ENCODE data around the gene CCDC116.
"Not testable (repeated sequence)": the region's sequence is repeated elsewhere in the genome, so short reads cannot be mapped to it uniquely, and the experiment has no call there.

The CCDC116 gene

DNA sequence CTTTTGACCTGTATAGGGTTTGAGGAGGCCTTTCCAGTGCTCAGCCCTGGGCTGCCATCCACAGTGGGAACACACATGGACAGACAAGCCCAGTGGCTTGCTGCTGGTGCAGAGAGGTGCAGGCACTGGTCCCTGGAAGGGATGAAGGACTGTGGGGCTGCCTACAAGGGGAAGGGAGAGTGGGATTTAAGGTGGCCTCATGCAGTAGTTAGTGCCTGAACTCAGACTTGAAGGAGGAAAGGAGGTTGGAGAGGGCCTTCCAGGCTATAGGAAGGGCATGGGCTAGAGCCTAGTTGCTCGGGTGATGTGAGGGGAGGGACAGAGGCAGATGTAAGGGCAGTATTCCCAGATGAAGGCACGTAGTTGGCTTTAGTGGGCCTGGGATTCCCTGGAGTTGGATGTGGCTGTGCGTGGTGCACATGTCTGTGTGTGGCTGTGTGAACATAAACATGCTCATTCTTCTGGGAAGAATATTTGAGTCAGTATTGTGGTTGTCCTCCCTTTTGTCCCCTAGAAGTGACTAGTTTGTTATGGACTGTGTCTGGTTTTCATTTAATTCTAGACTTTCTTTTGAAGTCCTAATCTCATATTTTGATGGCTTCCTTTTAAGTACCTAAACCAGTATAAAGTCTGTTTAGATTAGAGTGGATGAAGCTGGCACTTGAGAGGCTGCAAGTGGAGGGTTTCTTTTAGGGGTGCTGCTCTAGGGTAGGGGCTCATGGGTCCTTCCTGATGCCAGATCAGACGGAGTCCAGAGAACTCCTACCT lies 21.2 kb upstream of the CCDC116 start:
- H3K4me3 ChIP-seq (replicated peaks; ENCODE audit: low read depth, low read length) = no peak overlapping the region
- no peak for DNase-seq (ENCODE audit: extremely low read depth, low read depth)
- TF ChIP-seq, protein P1, sequence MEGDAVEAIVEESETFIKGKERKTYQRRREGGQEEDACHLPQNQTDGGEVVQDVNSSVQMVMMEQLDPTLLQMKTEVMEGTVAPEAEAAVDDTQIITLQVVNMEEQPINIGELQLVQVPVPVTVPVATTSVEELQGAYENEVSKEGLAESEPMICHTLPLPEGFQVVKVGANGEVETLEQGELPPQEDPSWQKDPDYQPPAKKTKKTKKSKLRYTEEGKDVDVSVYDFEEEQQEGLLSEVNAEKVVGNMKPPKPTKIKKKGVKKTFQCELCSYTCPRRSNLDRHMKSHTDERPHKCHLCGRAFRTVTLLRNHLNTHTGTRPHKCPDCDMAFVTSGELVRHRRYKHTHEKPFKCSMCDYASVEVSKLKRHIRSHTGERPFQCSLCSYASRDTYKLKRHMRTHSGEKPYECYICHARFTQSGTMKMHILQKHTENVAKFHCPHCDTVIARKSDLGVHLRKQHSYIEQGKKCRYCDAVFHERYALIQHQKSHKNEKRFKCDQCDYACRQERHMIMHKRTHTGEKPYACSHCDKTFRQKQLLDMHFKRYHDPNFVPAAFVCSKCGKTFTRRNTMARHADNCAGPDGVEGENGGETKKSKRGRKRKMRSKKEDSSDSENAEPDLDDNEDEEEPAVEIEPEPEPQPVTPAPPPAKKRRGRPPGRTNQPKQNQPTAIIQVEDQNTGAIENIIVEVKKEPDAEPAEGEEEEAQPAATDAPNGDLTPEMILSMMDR (IDR thresholded peaks at IDR 0.05; ENCODE audit: low read depth, low read length, missing control alignments) = no peak

DNA sequence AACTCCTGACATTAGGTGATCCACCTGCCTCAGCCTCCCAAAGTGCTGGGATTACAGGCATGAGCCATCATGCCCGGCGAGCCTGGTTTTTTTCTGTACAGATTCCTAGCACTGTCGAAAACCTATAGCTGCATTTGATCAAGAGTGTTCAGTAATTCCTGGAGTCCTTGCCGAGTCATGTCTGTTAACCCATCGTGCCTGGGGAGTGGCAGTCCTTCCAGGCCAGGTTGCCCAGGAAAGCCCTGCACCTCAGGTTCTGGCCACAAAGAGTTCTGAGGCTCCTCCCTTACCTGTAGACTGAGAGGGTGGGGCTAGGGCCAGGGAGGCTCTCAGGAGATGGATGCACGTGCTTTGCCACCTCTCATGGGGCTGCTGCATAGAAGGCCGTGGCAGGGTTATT lies 19.7 kb upstream of the CCDC116 start:
- TF ChIP-seq, protein P1 (IDR thresholded peaks at IDR 0.05; ENCODE audit: low read depth, low read length, missing control alignments) = no peak
- no peak overlapping the region for H3K4me3 ChIP-seq (replicated peaks; ENCODE audit: low read depth, low read length)

DNA sequence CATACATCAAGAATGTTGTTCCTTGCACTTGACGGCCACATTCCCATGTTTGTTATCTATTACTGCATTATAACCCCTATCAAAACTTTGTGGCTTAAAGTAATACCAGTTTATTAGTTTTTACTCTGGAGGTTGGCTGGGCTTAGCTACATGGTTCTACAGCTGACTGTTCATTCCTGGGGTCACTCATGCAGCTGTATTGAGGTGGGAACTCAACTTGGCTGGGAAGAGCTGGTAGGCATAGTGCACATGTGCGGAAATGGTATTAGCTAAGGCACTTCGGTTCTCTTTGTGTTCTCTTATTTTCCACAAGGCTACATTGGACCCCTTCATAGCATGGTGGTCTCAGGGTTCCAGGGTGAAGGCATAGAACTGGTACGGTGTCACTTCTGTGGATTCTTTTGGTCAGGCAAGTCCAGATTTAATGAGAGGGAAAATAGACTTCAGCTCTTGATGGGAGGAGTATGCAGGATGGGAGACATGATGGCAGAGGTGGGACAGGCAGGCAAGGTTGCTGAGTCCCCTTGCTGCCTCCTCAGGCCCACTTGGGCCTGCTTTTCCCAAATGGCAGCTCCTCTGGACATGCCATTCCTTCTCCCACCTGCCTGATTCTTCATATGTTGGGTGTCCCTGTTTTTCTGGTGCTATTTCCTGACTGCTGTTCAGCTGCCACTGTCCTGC lies 18.9 kb upstream of the CCDC116 start:
- H3K4me3 ChIP-seq (replicated peaks; ENCODE audit: low read depth, low read length) = no peak overlapping the region
- DNase-seq (ENCODE audit: extremely low read depth, low read depth) = no peak
- TF ChIP-seq, protein P1 (IDR thresholded peaks at IDR 0.05; ENCODE audit: low read depth, low read length, missing control alignments) = no peak

More for the DNA sequence above, 19.7 kb upstream of the CCDC116 start:
- DNase-seq (ENCODE audit: extremely low read depth, low read depth) = no peak

DNA sequence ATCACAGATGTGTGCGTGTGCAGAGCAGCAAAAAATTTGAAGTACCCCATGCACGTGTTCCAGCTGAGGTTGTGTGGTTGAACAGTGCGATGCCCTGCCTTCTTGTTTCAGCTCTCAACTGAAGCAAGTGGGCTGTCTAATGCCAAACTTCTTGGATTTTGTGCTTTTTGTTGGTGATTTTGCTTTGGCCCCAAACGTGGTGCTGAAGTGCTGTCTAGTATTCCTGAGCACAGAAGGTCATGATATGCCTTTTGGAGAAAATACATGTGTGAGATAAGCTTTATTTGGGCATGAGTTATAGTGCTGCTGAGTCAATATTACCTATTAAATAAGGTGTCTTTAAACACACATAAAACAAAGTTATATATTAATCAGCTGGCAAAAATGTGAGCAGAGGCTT lies 16.8 kb upstream of the CCDC116 start:
- no peak for DNase-seq (ENCODE audit: extremely low read depth, low read depth)
- TF ChIP-seq, protein P1 (IDR thresholded peaks at IDR 0.05; ENCODE audit: low read depth, low read length, missing control alignments) = no peak
- no peak overlapping the region for H3K4me3 ChIP-seq (replicated peaks; ENCODE audit: low read depth, low read length)

DNA sequence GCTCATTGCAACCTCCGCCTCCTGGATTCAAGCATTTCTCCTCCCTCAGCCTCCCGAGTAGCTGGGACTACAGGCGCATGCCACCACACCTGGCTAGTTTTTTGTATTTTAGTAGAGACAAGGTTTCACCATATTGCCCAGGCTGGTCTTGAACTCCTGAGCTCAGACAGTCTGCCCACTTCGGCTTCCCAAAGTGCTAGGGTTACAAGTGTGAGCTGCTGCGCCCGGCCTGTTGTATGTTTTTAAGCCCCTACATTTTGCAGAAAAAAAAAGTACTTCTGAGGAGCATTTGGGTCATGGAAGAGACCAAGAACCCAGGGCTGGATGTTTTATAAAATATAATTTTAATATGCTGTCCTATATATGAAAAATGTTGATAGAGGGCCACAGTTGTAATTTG lies 15.2 kb upstream of the CCDC116 start:
- DNase-seq (ENCODE audit: extremely low read depth, low read depth); H3K4me3 ChIP-seq (replicated peaks; ENCODE audit: low read depth, low read length): not testable (repeated sequence)

DNA sequence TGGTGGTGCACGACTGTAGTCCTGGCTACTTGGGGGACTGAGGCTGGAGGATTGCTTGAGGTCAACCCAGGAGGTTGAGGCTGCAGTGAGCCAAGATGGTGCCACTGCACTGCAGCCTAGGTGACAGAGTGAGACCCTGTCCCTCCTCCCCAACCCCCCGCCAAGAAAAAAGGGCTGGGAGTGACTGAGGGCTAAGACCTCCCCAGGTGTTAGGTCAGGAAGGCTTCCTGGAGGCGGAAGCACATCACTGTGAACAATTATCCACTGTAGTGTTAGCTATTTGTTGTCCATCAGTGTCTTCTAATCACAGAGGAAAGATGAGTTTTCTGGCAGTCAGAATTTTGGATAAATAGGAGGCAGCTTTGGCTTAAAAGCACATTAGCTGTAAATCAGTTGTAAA lies 11.5 kb upstream of the CCDC116 start:
- no peak overlapping the region for H3K4me3 ChIP-seq (replicated peaks; ENCODE audit: low read depth, low read length)
- no peak for DNase-seq (ENCODE audit: extremely low read depth, low read depth)
- TF ChIP-seq, protein P1 (IDR thresholded peaks at IDR 0.05; ENCODE audit: low read depth, low read length, missing control alignments) = no peak

DNA sequence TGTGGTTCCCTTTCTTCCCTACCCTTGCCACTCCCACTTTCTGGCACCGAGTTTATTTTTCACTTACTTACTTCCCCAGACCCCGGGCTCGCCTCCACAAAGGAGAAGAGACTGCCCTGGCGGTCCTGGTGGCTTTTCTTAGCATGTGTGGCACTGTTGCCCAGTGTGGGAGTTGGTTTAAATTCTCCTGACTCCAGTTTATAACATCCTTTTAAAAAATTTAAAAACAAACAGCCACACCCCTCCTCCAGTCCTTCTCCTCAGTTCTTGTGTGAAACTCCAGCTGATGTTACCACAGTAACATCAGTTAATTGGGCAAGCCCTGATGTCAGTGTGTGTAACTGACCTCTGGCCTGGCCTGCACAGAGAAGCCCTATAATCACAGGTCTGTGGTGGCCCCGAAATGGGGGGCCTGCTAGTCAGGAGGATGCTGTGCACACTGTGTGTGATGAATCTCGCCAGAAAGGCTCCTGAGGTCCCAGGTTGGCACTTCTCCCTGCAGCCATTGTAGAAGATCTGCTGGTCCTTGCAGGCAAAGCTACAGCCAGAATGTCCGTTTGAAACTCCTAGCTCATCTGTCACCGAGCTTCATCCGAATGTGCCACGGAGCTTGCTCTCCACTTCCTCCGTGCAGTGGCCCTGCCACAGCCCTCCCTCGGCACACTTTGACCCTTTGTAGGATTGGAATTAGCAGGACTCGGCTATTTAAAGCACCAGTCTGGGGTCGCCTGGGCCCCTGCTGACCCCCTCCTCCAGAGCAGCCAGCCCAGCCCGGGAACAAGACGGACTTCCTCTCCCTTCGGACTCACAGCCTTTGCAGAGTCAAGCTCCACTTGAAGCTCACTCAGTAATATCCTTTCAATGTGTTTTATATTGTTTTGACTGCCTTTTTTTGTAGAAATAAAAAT lies 10.3 kb upstream of the CCDC116 start:
- TF ChIP-seq, protein P1 (IDR thresholded peaks at IDR 0.05; ENCODE audit: low read depth, low read length, missing control alignments) = no peak
- H3K4me3 ChIP-seq (replicated peaks; ENCODE audit: low read depth, low read length) = no peak overlapping the region
- DNase-seq (ENCODE audit: extremely low read depth, low read depth) = no peak

Data from HFF-Myc (cell line).